ENCODE measurements around the gene PLXDC2. TPM values are rescaled to one million over a fixed set of nuclear protein-coding genes. Genes with fewer than 3 reads are reported as not detected.

The PLXDC2 gene
- total RNA-seq, 1 experiment from 2014 or later = under 0.01 TPM

GRCh38 chr10:19839090-19839489 is 22.9 kb downstream of the PLXDC2 start:
- Histone ChIP-seq H3K4me3 (no peak overlapping the region), H3K9me3 (no peaks in the 10 kb centered on the region), H3K36me3 (no peaks in the 10 kb centered on the region), H3K27me3 (no peaks in the 10 kb centered on the region)
- no peak for DNase-seq

GRCh38 chr10:19839552-19839951 is 23.3 kb downstream of the PLXDC2 start:
- Histone ChIP-seq H3K36me3 (no peaks in the 10 kb centered on the region), H3K27me3 (no peaks in the 10 kb centered on the region), H3K4me3 (no peak overlapping the region), H3K9me3 (no peaks in the 10 kb centered on the region)
- no peak for DNase-seq

- H3K4me3 ChIP-seq = no peak overlapping the region
- DNase-seq = no peak
Measured at GRCh38 chr10:19840776-19841175, 24.5 kb downstream of the PLXDC2 start.

GRCh38 chr10:19843487-19843886 is 27.3 kb downstream of the PLXDC2 start:
- no peak for DNase-seq
- no peak overlapping the region for H3K4me3 ChIP-seq
- no peaks in the 10 kb centered on the region for H3K27me3 ChIP-seq
- H3K9me3 ChIP-seq = no peaks in the 10 kb centered on the region
- no peaks in the 10 kb centered on the region for H3K36me3 ChIP-seq

More at GRCh38 chr10:19840776-19841175, 24.5 kb downstream of the PLXDC2 start:
- no peaks in the 10 kb centered on the region for H3K27me3 ChIP-seq
- no peaks in the 10 kb centered on the region for H3K9me3 ChIP-seq
- H3K36me3 ChIP-seq = no peaks in the 10 kb centered on the region

GRCh38 chr10:19845503-19846368 is 29.5 kb downstream of the PLXDC2 start:
- Histone ChIP-seq H3K27me3 (no peaks in the 10 kb centered on the region), H3K9me3 (no peaks in the 10 kb centered on the region), H3K4me3 (no peak overlapping the region), H3K36me3 (no peaks in the 10 kb centered on the region)
- DNase-seq = no peak

GRCh38 chr10:19847321-19847720 is 31.1 kb downstream of the PLXDC2 start:
- Histone ChIP-seq H3K9me3 (no peaks in the 10 kb centered on the region), H3K4me3 (no peak overlapping the region), H3K27me3 (no peaks in the 10 kb centered on the region), H3K36me3 (no peaks in the 10 kb centered on the region)
- peak; percentile 54 for DNase-seq

GRCh38 chr10:19848226-19848985 is 32.2 kb downstream of the PLXDC2 start:
- no peaks in the 10 kb centered on the region for H3K36me3 ChIP-seq
- DNase-seq = no peak
- no peaks in the 10 kb centered on the region for H3K9me3 ChIP-seq
- H3K4me3 ChIP-seq = no peak overlapping the region
- no peaks in the 10 kb centered on the region for H3K27me3 ChIP-seq

GRCh38 chr10:19853831-19854230 is 37.6 kb downstream of the PLXDC2 start:
- no peak for DNase-seq
- Histone ChIP-seq H3K36me3 (no peaks in the 10 kb centered on the region), H3K9me3 (no peaks in the 10 kb centered on the region), H3K4me3 (no peak overlapping the region), H3K27me3 (no peaks in the 10 kb centered on the region)

GRCh38 chr10:19857876-19858275 is 41.6 kb downstream of the PLXDC2 start:
- H3K27me3 ChIP-seq = no peaks in the 10 kb centered on the region
- no peaks in the 10 kb centered on the region for H3K9me3 ChIP-seq
- DNase-seq = no peak
- no peaks in the 10 kb centered on the region for H3K36me3 ChIP-seq
- no peak overlapping the region for H3K4me3 ChIP-seq

GRCh38 chr10:19860107-19860506 is 43.9 kb downstream of the PLXDC2 start:
- H3K4me3 ChIP-seq = no peak overlapping the region
- H3K9me3 ChIP-seq = no peaks in the 10 kb centered on the region
- no peaks in the 10 kb centered on the region for H3K36me3 ChIP-seq

GRCh38 chr10:19862811-19863515 is 46.7 kb downstream of the PLXDC2 start:
- Histone ChIP-seq H3K27me3 (no peaks in the 10 kb centered on the region), H3K4me3 (no peak overlapping the region), H3K36me3 (no peaks in the 10 kb centered on the region), H3K9me3 (no peaks in the 10 kb centered on the region)
- no peak for DNase-seq

More at GRCh38 chr10:19860107-19860506, 43.9 kb downstream of the PLXDC2 start:
- no peak for DNase-seq
- H3K27me3 ChIP-seq = no peaks in the 10 kb centered on the region

- Histone ChIP-seq H3K9me3 (no peaks in the 10 kb centered on the region), H3K4me3 (no peak overlapping the region), H3K36me3 (no peaks in the 10 kb centered on the region), H3K27me3 (no peaks in the 10 kb centered on the region)
- no peak for DNase-seq
Measured at GRCh38 chr10:19865676-19866075, 49.4 kb downstream of the PLXDC2 start.

GRCh38 chr10:19869370-19869769 is 53.1 kb downstream of the PLXDC2 start:
- H3K4me3 ChIP-seq = no peak overlapping the region
- H3K27me3 ChIP-seq = no peaks in the 10 kb centered on the region
- no peak for DNase-seq
- H3K9me3 ChIP-seq = no peaks in the 10 kb centered on the region
- H3K36me3 ChIP-seq = no peaks in the 10 kb centered on the region

- no peak for DNase-seq
- Histone ChIP-seq H3K27me3 (no peaks in the 10 kb centered on the region), H3K4me3 (no peak overlapping the region), H3K36me3 (no peaks in the 10 kb centered on the region), H3K9me3 (no peaks in the 10 kb centered on the region)
Measured at GRCh38 chr10:19872504-19873271, 56.5 kb downstream of the PLXDC2 start.

- no peaks in the 10 kb centered on the region for H3K27me3 ChIP-seq
- H3K36me3 ChIP-seq = no peaks in the 10 kb centered on the region
- no peaks in the 10 kb centered on the region for H3K9me3 ChIP-seq
- no peak overlapping the region for H3K4me3 ChIP-seq
- no peak for DNase-seq
Measured at GRCh38 chr10:19874190-19874589, 58.0 kb downstream of the PLXDC2 start.

GRCh38 chr10:19874791-19875190 is 58.6 kb downstream of the PLXDC2 start:
- no peak for DNase-seq
- Histone ChIP-seq H3K4me3 (no peak overlapping the region), H3K9me3 (no peaks in the 10 kb centered on the region), H3K27me3 (no peaks in the 10 kb centered on the region), H3K36me3 (no peaks in the 10 kb centered on the region)

All from MG63 (cell line).